Medulla oblongata (tissue), 1 donor: Measurements from ENCODE around the gene ESPN.
"Not testable (repeated sequence)": the region's sequence is repeated elsewhere in the genome, so short reads cannot be mapped to it uniquely, and the experiment has no call there.

Experiments
- DNase-seq: peaks from one replicate; pipeline ENCODE4 v3.0.0-alpha.2; 2015; ENCODE audit errors: extremely low spot score

The ESPN gene

GRCh38 chr1:6483017-6483760 is 58.6 kb downstream of the ESPN start:
- no peak for DNase-seq

DNA sequence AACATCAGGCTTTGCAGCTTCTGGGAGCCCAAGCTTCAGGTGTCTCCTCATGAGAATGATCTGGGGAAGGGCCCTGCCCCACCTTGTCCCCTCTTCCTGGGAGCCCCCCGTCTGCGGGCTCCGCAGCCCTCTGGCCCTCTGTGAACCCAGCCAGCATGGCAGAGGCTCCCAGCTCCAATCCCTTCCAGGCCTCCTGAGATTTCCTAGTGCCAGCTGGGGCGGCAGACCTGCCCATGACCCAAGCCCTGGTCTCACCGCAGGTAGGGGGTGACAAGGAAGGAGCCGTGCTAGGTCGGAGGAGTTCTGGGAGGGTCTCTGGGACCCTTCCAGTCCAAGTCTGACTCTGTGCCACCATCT is 59.2 kb downstream of the ESPN start:
- DNase-seq: no peak

GRCh38 chr1:6484826-6485167 is 60.2 kb downstream of the ESPN start:
- DNase-seq: no peak

GRCh38 chr1:6485168-6486101 is 60.9 kb downstream of the ESPN start:
- no peak for DNase-seq

DNA sequence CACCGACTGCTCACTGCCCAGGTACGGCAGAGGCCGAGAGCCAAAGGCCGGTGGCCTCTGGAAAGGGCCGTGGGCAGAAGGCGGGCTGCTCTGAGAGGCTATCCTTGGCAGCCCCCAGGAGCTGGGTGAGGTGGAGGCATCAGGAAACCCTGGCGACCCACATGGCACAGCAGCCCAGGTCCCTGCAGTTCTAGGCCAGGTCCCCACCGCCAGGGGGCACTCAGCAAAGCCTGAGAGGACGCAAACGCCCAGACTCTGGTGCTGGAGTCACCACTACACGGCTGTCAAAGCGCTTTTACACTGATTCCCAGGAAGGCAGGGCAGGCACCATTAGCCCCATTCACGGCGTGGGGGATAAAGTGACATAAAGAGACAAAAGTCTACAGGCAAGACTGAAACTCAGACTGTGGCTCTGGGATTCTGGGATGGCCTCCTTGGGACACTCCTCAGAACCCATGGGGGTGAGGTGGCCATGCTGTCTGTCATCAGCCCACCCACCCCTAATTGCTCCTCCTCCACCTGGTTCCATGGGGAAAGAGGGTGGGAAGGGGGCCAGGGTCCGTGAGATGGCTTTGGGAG is 61.9 kb downstream of the ESPN start:
- DNase-seq: peak; percentile 83

GRCh38 chr1:6487804-6488484 is 63.4 kb downstream of the ESPN start:
- no peak for DNase-seq

GRCh38 chr1:6488602-6489382 is 64.2 kb downstream of the ESPN start:
- DNase-seq: no peak

GRCh38 chr1:6489383-6489765 is 64.8 kb downstream of the ESPN start:
- DNase-seq: no peak

DNA sequence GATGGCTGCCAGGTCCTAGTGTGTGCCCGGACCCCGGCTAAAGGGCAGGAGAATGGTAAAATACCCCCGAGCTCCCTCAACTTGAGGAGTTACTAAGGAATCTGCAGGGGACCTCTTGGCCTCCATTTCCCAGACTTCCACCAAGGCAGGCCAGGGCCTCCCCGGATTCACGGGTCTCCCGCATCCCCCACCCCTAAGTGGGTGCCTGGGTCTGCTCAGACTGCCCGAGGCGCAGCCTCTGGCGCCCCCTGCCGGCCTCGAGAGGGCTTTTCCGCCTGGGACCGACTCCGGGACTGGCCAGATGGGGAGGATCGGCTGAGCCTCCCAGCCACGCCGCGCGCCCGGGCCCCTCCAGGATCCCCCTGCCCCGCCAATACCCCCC is 65.2 kb downstream of the ESPN start:
- peak; percentile 54 for DNase-seq

DNA sequence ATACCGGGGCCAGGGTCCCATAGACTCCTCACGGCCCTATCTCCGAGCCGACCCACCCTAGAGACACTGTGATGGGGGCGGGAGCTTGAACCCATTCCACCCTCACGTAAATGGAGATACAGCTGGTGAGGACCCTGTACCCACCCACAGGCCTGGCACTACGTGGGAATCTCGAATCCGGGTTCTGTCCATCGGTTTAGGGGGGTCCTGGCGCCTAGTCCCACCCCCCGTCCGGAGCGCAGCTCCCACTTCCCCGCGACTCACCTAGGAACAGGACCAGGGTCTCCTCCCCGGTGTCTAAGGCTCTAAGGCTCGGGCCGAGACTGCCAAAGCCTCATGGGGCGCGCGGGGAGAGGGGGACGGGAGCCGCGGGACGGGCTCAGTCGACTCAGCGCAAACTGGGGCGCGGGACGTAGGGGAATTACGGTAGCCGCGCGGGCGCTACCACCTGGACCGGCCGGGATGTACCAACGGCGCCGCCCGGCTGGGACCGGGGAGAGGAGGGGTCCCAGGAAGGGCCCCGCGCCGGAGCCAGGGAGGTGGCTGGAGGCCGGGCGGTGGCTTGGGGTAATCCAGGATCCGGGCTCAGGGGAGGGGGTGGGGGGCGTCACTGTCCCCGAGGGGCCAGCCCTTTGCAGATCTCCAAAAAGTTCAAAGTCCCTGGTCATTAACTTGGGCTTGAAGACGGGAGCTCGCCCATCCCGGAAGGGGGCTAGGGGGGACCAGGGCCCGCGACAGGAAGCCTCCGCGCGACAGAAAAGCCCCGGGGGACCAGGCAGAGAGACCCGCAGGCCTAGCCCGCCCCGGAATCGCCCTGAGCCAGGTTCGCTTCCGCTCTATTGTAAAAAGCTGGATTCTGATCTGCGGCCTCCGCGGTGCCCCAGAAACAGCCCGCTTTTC is 65.9 kb downstream of the ESPN start:
- DNase-seq: peak; percentile 12

GRCh38 chr1:6491081-6491449 is 66.5 kb downstream of the ESPN start:
- no peak for DNase-seq

GRCh38 chr1:6491480-6491962 is 66.9 kb downstream of the ESPN start, which contains the start of gene PLEKHG5:
Gene PLEKHG5 (minus strand): TSS chr1:6491667. CDS start chr1:6477571, 14,096 bp downstream.
- no peak for DNase-seq

DNA sequence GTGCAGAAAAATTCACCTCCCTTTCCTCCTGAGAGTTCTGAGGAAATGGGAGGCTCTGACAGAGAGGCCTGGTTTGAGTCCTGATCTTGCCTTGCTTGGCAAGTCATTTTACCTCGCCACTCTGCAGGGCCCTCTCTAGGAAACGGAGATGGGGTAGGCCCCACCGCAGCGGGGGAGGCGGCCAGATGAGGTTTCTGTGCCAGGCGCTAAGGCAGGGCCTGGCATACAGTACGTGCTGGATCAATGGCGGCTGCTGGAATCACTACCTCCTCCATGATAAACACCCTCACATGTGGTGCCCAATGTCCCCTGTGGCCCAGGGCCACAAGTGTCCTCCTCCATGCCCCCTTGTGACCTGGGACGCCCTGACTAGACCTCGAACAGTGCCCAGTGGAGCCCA is 67.4 kb downstream of the ESPN start:
- DNase-seq: no peak

DNA sequence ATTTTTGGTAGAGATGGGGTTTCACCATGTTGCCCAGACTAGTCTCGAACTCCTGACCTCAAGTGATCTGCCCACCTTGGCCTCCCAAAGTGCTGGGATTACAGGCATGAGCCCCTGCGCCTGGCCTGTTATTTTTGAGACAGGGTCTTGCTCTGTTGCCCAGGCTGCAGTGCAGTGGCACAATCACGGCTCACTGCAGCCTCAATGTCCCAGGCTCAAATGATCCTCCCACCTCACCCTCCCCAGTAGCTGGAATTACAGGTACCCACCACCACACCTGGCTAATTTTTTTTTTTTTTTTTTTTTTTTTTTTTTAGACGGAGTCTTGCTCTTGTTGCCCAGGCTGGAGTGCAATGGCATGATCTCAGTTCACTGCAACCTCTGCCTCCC is 69.3 kb downstream of the ESPN start:
- not testable (repeated sequence) for DNase-seq

DNA sequence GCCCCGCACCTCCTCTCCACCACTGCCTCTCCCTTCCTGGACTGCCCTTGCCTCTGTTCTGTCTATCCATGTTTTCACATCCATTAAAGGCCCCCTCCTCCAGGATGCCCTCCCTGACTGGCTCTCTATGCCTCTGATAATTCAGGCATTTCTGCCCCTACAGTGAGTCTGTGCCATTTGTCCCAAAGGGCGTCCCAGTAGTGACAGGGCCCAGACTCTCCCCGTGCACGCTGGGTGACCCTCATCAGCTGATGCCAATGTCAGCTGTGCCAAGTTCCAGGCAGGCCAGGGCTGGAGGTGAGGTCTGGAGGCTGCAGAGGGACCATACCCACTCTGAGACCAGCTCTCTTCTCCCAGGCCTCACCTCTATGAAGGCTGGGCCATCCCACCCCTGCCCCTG is 70.1 kb downstream of the ESPN start:
- DNase-seq: no peak

- DNase-seq: no peak
Observed at GRCh38 chr1:6495041-6495441, 70.5 kb downstream of the ESPN start.

- DNase-seq: no peak
Observed at GRCh38 chr1:6495540-6496364, 71.2 kb downstream of the ESPN start.

DNA sequence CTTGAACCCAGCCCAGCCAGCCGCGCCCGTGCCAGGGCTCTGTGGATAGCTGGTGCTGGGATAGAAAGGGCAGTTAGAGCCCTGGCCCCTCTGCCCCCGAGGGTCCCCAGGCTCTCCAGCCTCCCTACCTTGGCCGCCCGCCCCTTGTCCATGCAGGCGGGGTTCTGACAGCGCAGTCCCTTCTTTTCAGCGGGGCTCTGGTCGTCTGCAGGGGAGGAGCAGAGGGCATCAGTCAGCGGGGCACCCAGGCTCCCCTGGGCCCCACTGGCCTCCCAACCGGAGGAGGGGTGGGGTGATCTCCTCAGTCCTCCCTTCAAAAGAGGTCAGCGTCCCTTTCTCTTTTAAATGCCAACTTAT is 71.8 kb downstream of the ESPN start:
- no peak for DNase-seq

GRCh38 chr1:6496890-6497214 is 72.3 kb downstream of the ESPN start:
- DNase-seq: no peak
